ENCODE results near the gene PCDH12. TPM values are rescaled to one million over a fixed set of nuclear protein-coding genes. Genes with fewer than 3 reads are reported as not detected.

PCDH12 gene
- total and polyA plus RNA-seq, 8 donors, result 0.35 to 7.0 (median 1.7) TPM

DNA sequence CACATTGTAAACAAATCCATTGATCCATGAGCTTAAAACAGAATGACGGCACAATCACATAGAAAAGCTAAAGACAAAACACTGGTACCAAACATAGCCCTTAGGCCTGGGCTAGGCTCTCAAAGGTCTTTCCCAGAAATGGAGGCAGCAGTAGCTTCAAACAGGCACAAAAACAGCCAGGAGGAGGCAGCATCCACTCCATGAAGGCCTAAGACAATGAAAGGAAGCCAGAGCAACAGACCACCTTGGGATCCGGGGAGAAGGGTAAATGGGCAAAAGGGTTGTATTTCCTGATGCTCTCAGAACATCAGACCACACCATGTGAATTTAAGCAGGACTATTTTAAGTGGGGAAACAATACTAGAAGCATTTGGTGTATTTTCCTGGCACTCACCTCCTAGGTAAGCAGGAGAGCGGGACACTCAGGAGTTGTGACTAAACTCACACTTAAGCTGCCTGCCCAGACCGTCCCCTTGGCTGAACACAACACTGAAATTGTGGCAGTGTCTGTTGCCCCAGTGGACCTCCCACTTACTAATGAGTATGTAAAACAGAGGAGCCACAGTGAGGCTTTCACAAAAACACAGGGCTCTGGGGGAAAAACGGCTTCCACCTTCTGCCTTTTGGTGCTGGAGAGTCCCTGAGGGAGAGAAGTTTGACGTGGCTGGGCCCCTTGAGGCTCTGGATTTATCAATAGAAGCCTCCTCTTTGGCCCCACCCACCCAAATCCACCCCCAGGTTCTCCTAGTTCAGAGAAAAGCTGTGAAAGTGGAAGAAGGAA is 42.9 kb upstream of the PCDH12 start:
- peak in 1 of 2 donors; percentile 24 for DNase-seq
- no peak overlapping the region for H3K4me3 ChIP-seq
- peaks cover 0 to 6% (median 0%) of the 10 kb centered on the region in 4 donors for H3K4me1 ChIP-seq
- H3K9me3 ChIP-seq, result no peaks in the 10 kb centered on the region
- WGBS, 5 donors, result 67 to 78% (median 74%) methylated on average over 6 of the region's 6 CpGs
- no peaks in the 10 kb centered on the region for H3K27me3 ChIP-seq
- H3K27ac ChIP-seq, result peak overlapping the region in 1 of 5 donors; percentile 38
- intact Hi-C loops (cut with DNase I; ENCODE audit: low total_unique reads), result no loop called here
- H3K36me3 ChIP-seq, result peaks cover 23 to 90% (median 75%) of the 10 kb centered on the region in 4 donors
- TF ChIP-seq EP300 (IDR thresholded peaks at IDR 0.05), result no peak
- no peak for TF ChIP-seq POLR2A (IDR thresholded peaks at IDR 0.05)
- no peak for TF ChIP-seq POLR2AphosphoS5 (IDR thresholded peaks at IDR 0.05)
- TF ChIP-seq, protein P1, sequence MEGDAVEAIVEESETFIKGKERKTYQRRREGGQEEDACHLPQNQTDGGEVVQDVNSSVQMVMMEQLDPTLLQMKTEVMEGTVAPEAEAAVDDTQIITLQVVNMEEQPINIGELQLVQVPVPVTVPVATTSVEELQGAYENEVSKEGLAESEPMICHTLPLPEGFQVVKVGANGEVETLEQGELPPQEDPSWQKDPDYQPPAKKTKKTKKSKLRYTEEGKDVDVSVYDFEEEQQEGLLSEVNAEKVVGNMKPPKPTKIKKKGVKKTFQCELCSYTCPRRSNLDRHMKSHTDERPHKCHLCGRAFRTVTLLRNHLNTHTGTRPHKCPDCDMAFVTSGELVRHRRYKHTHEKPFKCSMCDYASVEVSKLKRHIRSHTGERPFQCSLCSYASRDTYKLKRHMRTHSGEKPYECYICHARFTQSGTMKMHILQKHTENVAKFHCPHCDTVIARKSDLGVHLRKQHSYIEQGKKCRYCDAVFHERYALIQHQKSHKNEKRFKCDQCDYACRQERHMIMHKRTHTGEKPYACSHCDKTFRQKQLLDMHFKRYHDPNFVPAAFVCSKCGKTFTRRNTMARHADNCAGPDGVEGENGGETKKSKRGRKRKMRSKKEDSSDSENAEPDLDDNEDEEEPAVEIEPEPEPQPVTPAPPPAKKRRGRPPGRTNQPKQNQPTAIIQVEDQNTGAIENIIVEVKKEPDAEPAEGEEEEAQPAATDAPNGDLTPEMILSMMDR (IDR thresholded peaks at IDR 0.05), result no peak

- 30 to 65% (median 51%) methylated on average over 1 of the region's 1 CpG for WGBS, 5 donors
- no peaks in the 10 kb centered on the region for H3K27me3 ChIP-seq
- no peaks in the 10 kb centered on the region for H3K9me3 ChIP-seq
- peaks cover 0 to 6% (median 0%) of the 10 kb centered on the region in 4 donors for H3K4me1 ChIP-seq
- H3K4me3 ChIP-seq, result no peak overlapping the region
- DNase-seq, result no peak
- H3K36me3 ChIP-seq, result peaks cover 23 to 84% (median 72%) of the 10 kb centered on the region in 4 donors
- H3K27ac ChIP-seq, result no peak overlapping the region
- TF ChIP-seq, protein P1 (IDR thresholded peaks at IDR 0.05), result no peak
- no peak for TF ChIP-seq POLR2AphosphoS5 (IDR thresholded peaks at IDR 0.05)
- no peak for TF ChIP-seq POLR2A (IDR thresholded peaks at IDR 0.05)
- no peak for TF ChIP-seq EP300 (IDR thresholded peaks at IDR 0.05)
- intact Hi-C loops (cut with DNase I; ENCODE audit: low total_unique reads), result no loop called here
These were observed 42.2 kb upstream of the PCDH12 start for GRCh38 chr5:142000173-142000572.

- H3K27me3 ChIP-seq, result no peaks in the 10 kb centered on the region
- peaks cover 24 to 81% (median 70%) of the 10 kb centered on the region in 4 donors for H3K36me3 ChIP-seq
- intact Hi-C loops (cut with DNase I; ENCODE audit: low total_unique reads), result no loop called here
- no peaks in the 10 kb centered on the region for H3K9me3 ChIP-seq
- TF ChIP-seq POLR2AphosphoS5 (IDR thresholded peaks at IDR 0.05) (no peak), POLR2A (IDR thresholded peaks at IDR 0.05) (no peak)
- TF ChIP-seq, protein P1 (IDR thresholded peaks at IDR 0.05), result no peak
- H3K4me3 ChIP-seq, result no peak overlapping the region
- H3K27ac ChIP-seq, result no peak overlapping the region
- 56 to 64% (median 61%) methylated on average over 6 of the region's 6 CpGs for WGBS, 5 donors
- peaks cover 0 to 5% (median 2%) of the 10 kb centered on the region in 4 donors for H3K4me1 ChIP-seq
- DNase-seq, result no peak
These were observed 39.5 kb upstream of the PCDH12 start for GRCh38 chr5:141997358-141997960.

DNA sequence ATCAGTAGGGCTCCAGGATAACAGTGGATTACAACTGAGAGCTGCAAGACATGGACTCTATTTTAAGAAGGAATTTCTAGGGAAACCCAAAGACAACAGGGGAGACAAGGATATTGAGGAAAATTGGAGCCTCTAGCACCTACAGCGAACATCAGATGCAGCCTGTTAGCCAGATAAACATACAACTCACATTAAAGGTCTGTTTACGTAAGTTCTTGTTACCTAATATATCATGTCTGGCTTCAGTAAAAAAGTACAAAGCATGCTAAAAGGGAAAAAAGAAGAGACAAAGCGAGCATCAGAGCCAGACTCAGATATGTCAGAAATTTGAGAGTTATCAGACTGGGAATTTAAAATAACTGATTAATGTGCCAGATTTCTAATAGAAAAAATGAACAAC is 37.7 kb upstream of the PCDH12 start:
- Histone ChIP-seq H3K27ac (no peak overlapping the region), H3K4me3 (no peak overlapping the region), H3K36me3 (peaks cover 13 to 79% (median 64%) of the 10 kb centered on the region in 4 donors), H3K9me3 (no peaks in the 10 kb centered on the region), H3K4me1 (peaks cover 0 to 7% (median 2%) of the 10 kb centered on the region in 4 donors), H3K27me3 (no peaks in the 10 kb centered on the region)
- intact Hi-C loops (cut with DNase I; ENCODE audit: low total_unique reads), result no loop called here
- 94 to 97% (median 94%) methylated on average over 3 of the region's 3 CpGs for WGBS, 5 donors
- no peak for DNase-seq
- TF ChIP-seq, protein P1 (IDR thresholded peaks at IDR 0.05), result no peak
- no peak for TF ChIP-seq EP300 (IDR thresholded peaks at IDR 0.05)
- no peak for TF ChIP-seq POLR2AphosphoS5 (IDR thresholded peaks at IDR 0.05)
- no peak for TF ChIP-seq POLR2A (IDR thresholded peaks at IDR 0.05)
